Measurements from ENCODE around the gene ZNF385C.

DNA sequence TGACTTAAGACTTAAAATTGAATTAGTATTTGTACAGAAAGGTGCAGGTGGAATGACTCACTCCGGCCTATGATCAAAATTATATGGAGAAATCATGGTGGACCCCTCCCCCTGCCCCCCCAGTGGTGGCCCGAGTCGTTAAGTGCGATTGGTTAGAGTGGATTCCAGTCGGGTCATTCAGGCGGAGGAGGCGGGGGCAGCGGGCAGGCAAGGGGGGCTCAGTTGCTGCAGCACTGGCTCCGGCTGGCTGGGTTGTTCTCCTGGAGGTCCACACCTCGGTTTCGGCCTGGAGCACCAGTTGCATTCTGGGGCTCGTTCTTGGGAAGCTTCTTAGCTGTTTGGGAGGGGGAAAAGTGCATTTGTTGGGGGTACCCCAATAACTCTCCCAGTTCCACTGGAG, 27.3 kb upstream of the ZNF385C start:
- TF ChIP-seq, protein P1, sequence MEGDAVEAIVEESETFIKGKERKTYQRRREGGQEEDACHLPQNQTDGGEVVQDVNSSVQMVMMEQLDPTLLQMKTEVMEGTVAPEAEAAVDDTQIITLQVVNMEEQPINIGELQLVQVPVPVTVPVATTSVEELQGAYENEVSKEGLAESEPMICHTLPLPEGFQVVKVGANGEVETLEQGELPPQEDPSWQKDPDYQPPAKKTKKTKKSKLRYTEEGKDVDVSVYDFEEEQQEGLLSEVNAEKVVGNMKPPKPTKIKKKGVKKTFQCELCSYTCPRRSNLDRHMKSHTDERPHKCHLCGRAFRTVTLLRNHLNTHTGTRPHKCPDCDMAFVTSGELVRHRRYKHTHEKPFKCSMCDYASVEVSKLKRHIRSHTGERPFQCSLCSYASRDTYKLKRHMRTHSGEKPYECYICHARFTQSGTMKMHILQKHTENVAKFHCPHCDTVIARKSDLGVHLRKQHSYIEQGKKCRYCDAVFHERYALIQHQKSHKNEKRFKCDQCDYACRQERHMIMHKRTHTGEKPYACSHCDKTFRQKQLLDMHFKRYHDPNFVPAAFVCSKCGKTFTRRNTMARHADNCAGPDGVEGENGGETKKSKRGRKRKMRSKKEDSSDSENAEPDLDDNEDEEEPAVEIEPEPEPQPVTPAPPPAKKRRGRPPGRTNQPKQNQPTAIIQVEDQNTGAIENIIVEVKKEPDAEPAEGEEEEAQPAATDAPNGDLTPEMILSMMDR (IDR thresholded peaks at IDR 0.05) = no peak
- no peak for TF ChIP-seq POLR2AphosphoS5 (IDR thresholded peaks at IDR 0.05)

Measured in prostate gland (tissue), 2 donors.